SU-DHL-6 (cell line): ENCODE data around the gene DDX10.

Source experiments
- EZH2phosphoT487 ChIP-seq: fragments of 200-600 bp; sonication (generic), shearing (Covaris generic); conservative IDR thresholded peaks from 2 replicates; pipeline ENCODE4 v1.6.1; 2018; ENCODE audit warnings: mild to moderate bottlenecking, antibody characterized with exemption, low read length, moderate library complexity, mixed read lengths
- TF ChIP-seq, protein P1 (sequence below): fragments of 200-600 bp; sonication (generic); IDR thresholded peaks from one replicate; pipeline ENCODE4 v1.5.1; 2017; ENCODE audit warnings: antibody characterized with exemption, mild to moderate bottlenecking, low read length, moderate library complexity; ENCODE audit not compliant: insufficient read depth, poor library complexity, severe bottlenecking

- TF ChIP-seq, protein P1, sequence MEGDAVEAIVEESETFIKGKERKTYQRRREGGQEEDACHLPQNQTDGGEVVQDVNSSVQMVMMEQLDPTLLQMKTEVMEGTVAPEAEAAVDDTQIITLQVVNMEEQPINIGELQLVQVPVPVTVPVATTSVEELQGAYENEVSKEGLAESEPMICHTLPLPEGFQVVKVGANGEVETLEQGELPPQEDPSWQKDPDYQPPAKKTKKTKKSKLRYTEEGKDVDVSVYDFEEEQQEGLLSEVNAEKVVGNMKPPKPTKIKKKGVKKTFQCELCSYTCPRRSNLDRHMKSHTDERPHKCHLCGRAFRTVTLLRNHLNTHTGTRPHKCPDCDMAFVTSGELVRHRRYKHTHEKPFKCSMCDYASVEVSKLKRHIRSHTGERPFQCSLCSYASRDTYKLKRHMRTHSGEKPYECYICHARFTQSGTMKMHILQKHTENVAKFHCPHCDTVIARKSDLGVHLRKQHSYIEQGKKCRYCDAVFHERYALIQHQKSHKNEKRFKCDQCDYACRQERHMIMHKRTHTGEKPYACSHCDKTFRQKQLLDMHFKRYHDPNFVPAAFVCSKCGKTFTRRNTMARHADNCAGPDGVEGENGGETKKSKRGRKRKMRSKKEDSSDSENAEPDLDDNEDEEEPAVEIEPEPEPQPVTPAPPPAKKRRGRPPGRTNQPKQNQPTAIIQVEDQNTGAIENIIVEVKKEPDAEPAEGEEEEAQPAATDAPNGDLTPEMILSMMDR: no peak
- TF ChIP-seq EZH2phosphoT487: no peak
These were observed 266.3 kb downstream of the DDX10 start for GRCh38 chr11:108931168-108931567.
